Neural progenitor cell (in vitro differentiated cells): ENCODE results near the gene PIP5K1B.

ENCODE experiments used
- EZH2 ChIP-seq: fragments of 200-600 bp; sonication (generic); IDR thresholded peaks from 2 replicates; pipeline ENCODE4 v1.6.1; 2017; ENCODE audit warnings: antibody characterized with exemption, mild to moderate bottlenecking, moderate library complexity
- EZH2phosphoT487 ChIP-seq: fragments of 200-600 bp; sonication (generic); IDR thresholded peaks from 2 replicates; pipeline ENCODE4 v1.6.1; 2017; ENCODE audit warnings: antibody characterized with exemption
- TF ChIP-seq, protein P1 (sequence below): fragments of 200-600 bp; sonication (generic); IDR thresholded peaks from 2 replicates; pipeline ENCODE4 v1.5.1; 2017; ENCODE audit warnings: antibody characterized with exemption, mild to moderate bottlenecking

DNA sequence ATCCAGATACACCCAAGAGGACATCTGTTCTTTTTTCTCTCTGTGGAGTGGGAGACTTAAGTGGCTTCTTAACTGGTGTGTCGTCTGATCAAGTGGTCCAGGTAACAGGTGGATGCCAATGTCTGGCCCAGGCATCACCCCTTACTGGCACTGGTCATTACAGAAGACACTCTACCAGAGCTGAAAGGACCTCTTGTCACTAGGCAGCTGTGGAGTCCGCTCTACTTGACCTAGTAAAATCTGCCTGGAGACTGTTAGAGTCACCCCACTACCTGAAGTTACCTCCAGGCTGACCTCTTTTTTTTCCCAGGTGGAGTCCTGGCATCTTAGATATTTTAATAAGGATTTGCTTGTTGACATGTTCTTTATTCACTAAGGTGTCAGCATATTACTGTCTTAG is 353.1 kb downstream of the PIP5K1B start:
- TF ChIP-seq, protein P1, sequence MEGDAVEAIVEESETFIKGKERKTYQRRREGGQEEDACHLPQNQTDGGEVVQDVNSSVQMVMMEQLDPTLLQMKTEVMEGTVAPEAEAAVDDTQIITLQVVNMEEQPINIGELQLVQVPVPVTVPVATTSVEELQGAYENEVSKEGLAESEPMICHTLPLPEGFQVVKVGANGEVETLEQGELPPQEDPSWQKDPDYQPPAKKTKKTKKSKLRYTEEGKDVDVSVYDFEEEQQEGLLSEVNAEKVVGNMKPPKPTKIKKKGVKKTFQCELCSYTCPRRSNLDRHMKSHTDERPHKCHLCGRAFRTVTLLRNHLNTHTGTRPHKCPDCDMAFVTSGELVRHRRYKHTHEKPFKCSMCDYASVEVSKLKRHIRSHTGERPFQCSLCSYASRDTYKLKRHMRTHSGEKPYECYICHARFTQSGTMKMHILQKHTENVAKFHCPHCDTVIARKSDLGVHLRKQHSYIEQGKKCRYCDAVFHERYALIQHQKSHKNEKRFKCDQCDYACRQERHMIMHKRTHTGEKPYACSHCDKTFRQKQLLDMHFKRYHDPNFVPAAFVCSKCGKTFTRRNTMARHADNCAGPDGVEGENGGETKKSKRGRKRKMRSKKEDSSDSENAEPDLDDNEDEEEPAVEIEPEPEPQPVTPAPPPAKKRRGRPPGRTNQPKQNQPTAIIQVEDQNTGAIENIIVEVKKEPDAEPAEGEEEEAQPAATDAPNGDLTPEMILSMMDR = no peak
- no peak for TF ChIP-seq EZH2
- no peak for TF ChIP-seq EZH2phosphoT487
